GM18951 (cell line): Measurements from ENCODE around the gene VAV2.

Experiments
- POLR2A ChIP-seq: IDR thresholded peaks from 4 replicates; pipeline ENCODE4 v1.6.1; 2011; ENCODE audit warnings: mild to moderate bottlenecking; ENCODE audit not compliant: insufficient read length, insufficient read depth; ENCODE audit errors: extremely low read depth
- in situ Hi-C: fragments of 300-500 bp; cut with MboI; formaldehyde crosslinking; loops from one replicate; pipeline ENCODE4 v1.12.0; 2022; ENCODE audit warnings: low sequenced_read_pairs, mixed read lengths, inconsistent platforms; ENCODE audit not compliant: unreplicated experiment

The VAV2 gene

DNA sequence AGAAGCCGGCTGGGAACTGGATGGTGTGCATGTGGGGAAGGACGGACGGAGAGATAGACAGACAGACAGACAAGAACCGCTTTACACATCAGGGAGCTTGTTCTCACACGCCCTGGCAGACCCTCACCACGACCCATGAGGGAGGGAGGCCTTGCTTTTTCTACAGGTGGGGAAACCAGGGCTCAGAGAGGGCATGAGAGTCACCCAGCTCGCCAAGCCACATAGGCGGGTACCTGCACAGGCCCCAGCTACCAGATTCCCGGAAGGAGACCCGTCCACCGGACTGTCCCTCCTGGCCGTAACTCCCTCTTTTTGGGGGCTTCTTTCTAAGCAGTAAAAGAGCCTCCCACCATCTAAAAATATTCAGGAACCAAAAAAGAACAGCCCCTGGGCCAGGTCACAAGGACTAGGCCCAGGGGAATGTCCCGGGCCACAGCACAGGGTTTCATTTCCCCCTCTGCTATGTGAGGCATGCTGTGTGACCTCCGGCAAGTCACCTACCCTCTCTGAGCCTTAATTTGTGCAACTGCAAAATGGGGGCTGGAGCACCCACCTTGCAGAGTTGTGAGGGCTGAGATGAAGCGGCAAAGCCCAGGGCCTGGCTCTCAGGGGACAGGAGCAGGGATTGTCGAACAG, 169.6 kb downstream of the VAV2 start:
- peak; percentile 12 for TF ChIP-seq POLR2A
- in situ Hi-C loops = no loop called here

DNA sequence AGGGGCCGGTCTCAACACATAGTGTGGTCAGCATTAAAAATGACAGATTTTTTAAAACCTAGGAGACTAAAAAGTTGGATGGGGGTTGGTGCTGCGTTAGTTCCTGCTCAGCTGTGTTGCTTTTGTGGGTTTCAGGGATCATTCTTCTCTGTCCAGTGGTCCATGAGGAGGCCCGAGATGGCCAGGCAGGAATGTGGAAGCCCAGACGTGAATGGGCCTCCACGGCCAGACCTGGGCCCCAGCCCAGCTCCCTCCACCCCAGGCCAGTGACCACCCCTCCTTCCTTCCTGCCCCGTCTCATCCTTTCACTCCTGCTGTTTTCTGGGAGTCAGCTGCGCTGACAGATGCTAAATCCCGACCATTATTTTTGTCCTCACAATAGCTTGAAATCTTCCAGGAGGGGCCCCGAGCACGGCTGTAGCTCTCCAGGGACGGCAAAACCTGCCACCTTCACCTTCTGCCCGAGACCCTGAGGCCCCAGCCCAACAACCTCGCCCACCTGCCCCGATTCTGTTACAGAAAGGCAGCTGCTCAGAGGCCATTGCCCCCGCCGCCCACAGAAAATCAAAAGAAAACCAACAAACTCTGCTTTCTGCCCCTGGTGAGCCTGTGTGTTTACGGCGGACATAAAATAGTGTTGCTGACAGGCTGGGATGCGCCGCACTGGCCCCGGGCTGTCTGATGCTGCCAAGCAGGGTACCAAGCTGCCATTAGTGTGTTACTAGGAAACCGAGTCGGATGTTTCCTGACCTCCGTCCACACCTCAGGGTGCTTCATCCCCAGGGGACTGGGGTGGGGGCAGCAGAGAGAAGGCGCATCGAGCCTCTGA, 170.3 kb downstream of the VAV2 start:
- no peak for TF ChIP-seq POLR2A
- in situ Hi-C loops = no loop called here

DNA sequence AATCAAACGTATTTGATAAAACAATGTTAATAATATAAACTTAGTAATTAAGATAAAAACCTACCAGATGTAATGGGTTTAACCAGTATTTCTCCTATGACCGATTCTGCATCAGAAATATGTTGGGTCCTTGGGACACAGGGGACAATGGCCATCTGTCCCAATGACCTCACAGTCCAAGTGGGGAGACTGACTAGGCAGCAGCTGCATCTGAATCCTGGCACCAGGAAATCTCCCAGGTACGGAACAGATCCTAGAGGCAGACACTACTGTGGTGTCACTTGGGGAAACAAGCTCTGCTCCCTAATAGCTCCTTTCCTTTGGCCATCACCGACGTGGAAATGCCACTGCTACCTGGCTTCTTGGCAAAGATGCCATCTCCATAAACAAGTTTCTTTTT, 172.2 kb downstream of the VAV2 start:
- in situ Hi-C loops = no loop called here
- no peak for TF ChIP-seq POLR2A

DNA sequence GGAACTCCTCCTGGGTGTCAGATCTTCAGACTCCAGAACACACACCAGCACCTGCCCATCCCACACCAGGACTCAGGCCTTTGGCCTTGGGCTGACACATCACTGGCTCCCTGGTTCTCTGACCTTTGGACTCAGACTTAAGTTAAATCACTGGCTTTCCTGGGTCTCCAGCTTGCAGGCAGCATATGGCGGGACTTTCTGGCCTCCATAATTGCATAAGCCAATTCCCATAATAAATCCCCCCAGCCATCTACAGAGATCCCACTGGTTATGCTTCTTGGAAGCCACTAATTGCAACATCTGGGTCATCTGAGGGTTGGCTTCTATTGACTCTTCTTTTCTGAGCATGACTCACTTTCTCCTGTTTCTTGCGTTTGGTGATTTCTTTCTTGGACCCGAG, 173.7 kb downstream of the VAV2 start:
- in situ Hi-C loops = no loop called here
- TF ChIP-seq POLR2A = no peak

DNA sequence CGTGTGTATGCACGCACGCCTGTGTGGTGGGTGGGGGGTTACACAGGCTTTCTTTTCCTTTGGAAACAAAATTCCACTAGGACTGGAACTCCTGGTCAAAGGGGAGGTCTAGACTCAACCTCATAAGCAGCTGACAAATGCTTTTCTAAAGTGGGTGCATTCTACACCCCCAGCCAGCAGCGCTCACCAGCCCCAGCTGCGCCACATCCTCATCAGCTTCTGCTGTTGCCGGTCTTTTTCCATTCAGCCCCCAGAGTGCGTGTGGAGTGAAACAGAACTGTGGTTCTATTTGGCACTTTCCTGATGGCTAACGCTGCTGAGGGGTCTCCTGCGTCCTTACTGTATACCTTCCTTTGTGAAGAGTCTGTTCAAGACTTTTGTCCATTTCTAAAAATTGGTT, 176.3 kb downstream of the VAV2 start:
- in situ Hi-C loops = no loop called here
- TF ChIP-seq POLR2A = no peak

DNA sequence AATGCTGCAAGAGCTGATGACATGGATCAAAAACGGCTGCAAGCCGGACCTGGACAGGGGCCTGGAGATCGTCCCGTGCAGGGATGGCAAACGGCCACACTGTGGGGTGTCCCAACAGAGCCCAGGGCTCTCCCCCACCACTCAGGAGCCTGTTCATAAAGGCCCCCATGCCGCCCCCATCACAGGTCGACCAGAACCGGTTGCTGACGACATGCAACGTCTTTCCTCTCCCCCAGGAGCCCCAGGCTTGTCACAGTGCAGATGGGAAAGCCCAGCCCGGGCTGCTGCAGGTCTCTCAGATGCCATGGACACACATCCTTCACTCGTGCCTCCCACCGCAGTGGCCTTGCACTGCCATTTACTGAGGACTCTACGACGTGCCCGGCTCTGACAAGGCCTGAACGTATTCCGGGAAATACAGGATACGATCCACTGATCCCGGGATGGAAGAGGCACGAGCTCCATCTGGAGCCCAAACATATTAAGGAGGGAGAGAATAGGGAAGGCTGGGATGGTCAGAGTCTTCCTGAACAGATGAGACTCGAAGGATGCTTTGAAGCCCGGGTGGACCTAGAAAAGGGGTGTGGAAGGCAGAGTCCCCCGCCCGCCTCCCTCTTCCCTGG, 177.4 kb downstream of the VAV2 start:
- in situ Hi-C loops = no loop called here
- no peak for TF ChIP-seq POLR2A

DNA sequence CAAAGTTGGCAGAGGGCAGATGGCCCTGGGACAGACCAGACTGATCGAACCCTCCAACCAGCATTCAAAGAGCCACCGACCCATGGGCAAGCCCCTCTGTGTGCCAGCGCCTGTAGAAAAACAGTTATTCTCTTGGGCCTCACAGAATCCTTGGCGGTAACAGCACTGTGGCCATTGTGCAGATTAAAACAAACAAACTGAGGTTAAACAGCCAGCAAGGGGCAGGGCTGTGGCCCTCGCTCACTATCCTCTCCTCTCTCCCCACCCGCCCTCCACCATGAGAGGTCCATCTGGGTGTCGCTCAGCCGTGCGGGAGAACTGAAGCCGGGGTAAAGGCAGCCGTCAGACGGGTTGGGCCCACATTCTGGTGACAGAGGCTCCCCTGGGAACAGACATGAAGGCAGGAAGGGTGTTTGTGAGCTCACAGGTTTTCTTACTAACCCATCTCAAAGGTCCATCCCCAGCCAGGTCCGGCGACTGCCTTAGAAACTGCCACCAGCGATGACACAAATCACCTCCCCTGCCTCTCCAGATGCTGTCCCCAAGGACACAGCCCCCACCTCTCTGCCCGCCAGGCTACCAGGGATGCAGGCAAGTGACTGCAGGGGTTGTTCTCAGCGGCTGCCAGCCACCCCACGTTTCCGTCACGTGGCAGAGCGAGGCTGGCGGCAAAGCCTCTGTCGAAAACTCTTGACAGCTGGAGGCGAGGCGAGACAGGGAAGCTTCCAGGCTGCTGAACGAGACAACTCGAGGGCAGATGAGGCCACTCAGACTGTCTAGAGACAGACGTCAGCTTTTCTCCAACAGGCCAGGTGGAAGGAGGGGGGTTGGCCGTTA, 178.2 kb downstream of the VAV2 start:
- in situ Hi-C loops = no loop called here
- TF ChIP-seq POLR2A = no peak

DNA sequence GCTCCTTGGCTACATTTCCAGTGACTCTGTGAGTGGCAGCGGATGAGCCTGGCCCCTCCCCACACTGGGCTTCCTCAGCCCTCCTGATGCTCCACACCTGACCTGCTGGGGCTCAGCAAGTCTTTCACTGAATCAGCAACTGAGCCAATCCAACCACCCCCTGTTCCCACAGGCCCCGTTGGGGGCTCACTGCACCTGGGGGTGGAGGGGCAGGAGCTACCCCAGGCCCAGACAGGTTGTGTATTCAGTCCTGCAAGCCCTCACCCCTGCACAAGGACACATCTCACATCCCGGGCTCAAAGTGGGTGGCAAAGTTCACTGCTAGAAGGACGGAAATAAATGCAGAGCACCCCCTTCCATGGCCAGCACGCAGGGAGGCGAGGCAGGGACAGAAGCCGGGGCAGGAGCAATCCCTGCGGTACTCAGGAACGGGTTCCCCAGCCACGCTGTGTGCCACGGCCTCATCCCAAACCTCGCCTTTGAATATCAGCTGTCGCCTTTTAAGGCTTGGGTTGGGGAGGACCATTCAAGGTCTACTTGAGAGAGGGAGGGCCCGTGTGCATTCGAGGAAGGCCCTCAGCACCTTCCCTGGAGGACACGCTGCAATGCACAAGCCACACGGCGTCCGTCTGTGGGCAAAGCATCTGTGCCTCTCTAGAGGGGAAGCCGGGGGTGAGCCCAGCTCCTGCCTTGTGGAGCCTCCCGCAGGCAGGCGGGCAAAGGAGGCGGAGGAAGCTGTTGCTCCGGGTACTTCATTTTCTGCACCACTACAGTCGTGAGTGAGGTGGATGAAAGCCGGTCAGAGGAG, 179.0 kb downstream of the VAV2 start:
- in situ Hi-C loops = no loop called here
- TF ChIP-seq POLR2A = no peak

DNA sequence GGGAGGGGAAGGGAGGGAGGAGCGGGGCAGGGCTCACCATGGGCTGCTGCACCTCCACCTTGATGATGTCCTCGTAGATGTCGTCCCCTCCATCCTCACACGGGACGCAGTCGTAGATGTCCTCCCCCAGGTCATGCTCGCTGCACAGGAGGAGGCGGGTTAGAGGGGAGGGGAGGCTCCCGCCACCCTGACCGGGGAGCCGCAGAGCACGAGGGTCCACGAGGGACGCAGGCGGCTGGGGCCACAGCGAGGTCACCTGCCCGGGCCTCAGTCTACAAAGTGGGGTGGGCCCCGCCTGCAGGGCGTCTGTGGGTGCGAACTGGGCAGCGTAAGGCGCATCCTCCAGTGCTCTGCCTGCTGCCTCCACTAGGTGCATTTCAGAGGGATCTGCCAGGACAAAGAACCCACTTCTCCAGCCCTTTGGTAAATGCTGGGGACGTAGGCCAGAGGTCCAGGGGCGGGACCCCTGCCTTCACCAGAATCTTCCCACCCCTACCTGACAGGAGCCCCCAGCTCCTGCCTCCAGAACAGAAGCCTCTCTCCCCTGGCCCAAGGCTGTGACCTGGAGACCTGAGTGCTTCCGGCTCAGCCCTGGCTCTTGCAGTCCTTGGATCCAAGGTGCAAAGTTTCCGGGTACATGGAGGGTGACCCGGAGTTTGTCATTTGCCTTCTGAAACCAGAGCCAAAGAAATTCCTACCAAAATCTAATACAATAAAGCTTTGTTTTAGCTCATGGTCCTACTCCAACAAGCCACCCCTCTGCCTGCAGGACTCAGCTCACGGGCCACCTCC, 179.9 kb downstream of the VAV2 start:
- in situ Hi-C loops = no loop called here
- TF ChIP-seq POLR2A = no peak

DNA sequence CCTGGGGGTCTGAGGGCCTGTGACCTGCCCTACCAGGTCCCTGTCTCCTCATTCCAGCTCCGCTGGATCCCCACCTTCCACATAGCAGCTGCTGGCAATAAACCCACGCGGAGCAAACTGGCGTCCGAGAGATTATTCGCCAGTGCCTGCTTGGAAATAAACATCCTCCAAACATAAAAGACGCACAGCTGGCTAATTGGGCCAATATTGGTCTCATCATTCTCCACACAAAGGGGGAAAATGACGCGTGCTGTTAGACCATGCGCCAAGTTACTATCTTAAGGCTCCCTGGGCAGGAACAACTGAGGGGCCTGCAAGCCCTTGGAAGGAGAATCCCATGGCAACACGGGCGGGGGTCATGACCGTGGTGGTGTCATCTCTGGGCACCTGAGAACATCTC, 180.7 kb downstream of the VAV2 start:
- TF ChIP-seq POLR2A = no peak
- in situ Hi-C loops = no loop called here

DNA sequence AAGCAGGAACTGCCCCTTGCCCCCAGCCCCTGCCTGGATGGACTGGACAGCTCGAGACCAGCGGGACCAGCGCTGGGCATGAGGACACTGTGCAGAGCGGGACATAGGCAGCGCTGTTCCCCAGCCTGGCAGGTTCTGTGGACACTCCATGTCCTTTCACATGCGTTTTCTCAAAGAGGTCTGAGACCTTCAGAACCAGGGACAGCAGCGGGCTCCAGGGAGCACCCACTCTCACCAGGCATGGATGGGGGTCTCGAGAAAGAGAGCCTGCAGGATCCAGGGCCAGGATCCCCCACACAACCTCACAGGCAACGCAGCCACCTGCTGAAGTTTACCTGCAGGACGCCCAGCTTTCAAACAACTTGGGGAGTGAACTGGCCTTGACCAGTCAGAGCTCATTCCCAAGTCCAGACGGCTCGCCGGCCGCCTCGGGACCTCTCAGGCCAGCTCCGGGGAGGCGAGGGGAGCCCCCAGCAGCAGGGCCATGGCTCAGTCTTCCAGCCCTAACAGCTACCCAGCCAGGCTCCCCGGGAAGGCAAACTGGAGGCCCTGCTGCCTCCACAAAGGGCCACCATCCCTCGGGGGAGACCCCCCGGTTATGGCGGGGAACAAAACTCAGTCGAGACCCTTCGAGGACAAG, 181.4 kb downstream of the VAV2 start:
- TF ChIP-seq POLR2A = no peak
- in situ Hi-C loops = no loop called here
